Activated CD4-positive, alpha-beta memory T cell treated with anti-CD3 and anti-CD28 coated beads, Interleukin-2, amount 10 ng/mL, durations not matched to agents 7 days and 5 days (primary cell): ENCODE measurements around the gene EGR2. TPM values are rescaled to one million over a fixed set of nuclear protein-coding genes. Genes with fewer than 3 reads are reported as not detected.

Source experiments
- CTCF ChIA-PET: fragments of 350-600 bp; sonication (Branson Sonifier 250); formaldehyde crosslinking; loops from one replicate; lab custom pipeline; 2021; ENCODE audit warnings: antibody characterized with exemption, inconsistent platforms; lab: Charles Lee
- POLR2A ChIA-PET: fragments of 350-600 bp; sonication (Branson Sonifier 250); formaldehyde crosslinking; loops from one replicate; lab custom pipeline; 2021; ENCODE audit warnings: antibody characterized with exemption; lab: Charles Lee
- DNase-seq: peaks from one replicate; pipeline ENCODE4 v3.0.0-alpha.2; 2020
- H3K27ac Mint-ChIP-seq: one replicate; pipeline ENCODE4 v1.8.0; 2021; ENCODE audit warnings: mild to moderate bottlenecking, mixed read lengths
- H3K27me3 Mint-ChIP-seq: one replicate; pipeline ENCODE4 v1.8.0; 2021; ENCODE audit warnings: mixed read lengths
- H3K36me3 Mint-ChIP-seq: one replicate; pipeline ENCODE4 v1.8.0; 2021; ENCODE audit warnings: low read depth, mixed read lengths
- H3K4me1 Mint-ChIP-seq: one replicate; pipeline ENCODE4 v1.8.0; 2021; ENCODE audit warnings: mixed read lengths
- H3K4me3 Mint-ChIP-seq: one replicate; pipeline ENCODE4 v1.8.0; 2021; ENCODE audit warnings: mild to moderate bottlenecking, mixed read lengths
- H3K9me3 Mint-ChIP-seq: one replicate; pipeline ENCODE4 v1.8.0; 2021; ENCODE audit warnings: mixed read lengths
- total RNA-seq, 2 experiments: library from RNA; stranded (reverse); gene quantifications; one replicate each; pipeline ENCODE4 v1.2.3, GENCODE V29; 2021

Gene EGR2
- total RNA-seq, 2 experiments from 2014 or later: 4.8 to 6.4 TPM

GRCh38 chr10:62843600-62843999, 27.4 kb upstream of the EGR2 start:
- ChIA-PET CTCF (no interaction called here), POLR2A (no interaction called here)
- H3K27me3 Mint-ChIP-seq: peaks cover 24% of the 10 kb centered on the region
- H3K4me1 Mint-ChIP-seq: no peaks in the 10 kb centered on the region
- H3K36me3 Mint-ChIP-seq: peaks cover 6% of the 10 kb centered on the region
- peaks cover 28% of the 10 kb centered on the region for H3K9me3 Mint-ChIP-seq
- DNase-seq: no peak
- H3K27ac Mint-ChIP-seq: no peak overlapping the region
- no peak overlapping the region for H3K4me3 Mint-ChIP-seq

DNA sequence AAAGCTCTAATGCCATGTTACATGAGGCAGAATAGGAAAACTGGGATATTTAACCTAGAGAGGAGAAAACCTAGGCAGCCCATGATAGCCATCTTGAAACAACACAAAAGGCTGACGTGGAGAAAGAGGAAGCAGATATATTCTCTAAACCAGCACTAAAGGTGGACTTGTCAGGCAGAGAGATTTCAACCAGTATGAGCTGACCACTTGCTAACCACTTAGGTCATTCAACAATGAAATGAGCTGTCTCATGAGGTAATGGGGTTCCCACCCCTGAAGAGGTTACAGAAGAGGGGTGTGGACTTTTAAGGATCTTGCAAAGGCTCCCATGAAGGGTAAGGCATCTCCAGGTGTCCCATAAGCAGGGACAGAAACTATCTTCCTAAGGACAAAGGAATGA, 26.8 kb upstream of the EGR2 start:
- H3K27me3 Mint-ChIP-seq: peaks cover 24% of the 10 kb centered on the region
- DNase-seq: no peak
- no peaks in the 10 kb centered on the region for H3K4me1 Mint-ChIP-seq
- peaks cover 23% of the 10 kb centered on the region for H3K9me3 Mint-ChIP-seq
- H3K36me3 Mint-ChIP-seq: peaks cover 6% of the 10 kb centered on the region
- ChIA-PET POLR2A (no interaction called here), CTCF (no interaction called here)
- no peak overlapping the region for H3K27ac Mint-ChIP-seq
- no peak overlapping the region for H3K4me3 Mint-ChIP-seq

- no peaks in the 10 kb centered on the region for H3K9me3 Mint-ChIP-seq
- H3K4me3 Mint-ChIP-seq: no peak overlapping the region
- no peak for DNase-seq
- H3K27ac Mint-ChIP-seq: no peak overlapping the region
- POLR2A ChIA-PET: no interaction called here
- CTCF ChIA-PET: no interaction called here
- H3K27me3 Mint-ChIP-seq: peaks cover 20% of the 10 kb centered on the region
- H3K4me1 Mint-ChIP-seq: no peaks in the 10 kb centered on the region
- no peaks in the 10 kb centered on the region for H3K36me3 Mint-ChIP-seq
These were observed 23.4 kb upstream of the EGR2 start for GRCh38 chr10:62839590-62839989.

DNA sequence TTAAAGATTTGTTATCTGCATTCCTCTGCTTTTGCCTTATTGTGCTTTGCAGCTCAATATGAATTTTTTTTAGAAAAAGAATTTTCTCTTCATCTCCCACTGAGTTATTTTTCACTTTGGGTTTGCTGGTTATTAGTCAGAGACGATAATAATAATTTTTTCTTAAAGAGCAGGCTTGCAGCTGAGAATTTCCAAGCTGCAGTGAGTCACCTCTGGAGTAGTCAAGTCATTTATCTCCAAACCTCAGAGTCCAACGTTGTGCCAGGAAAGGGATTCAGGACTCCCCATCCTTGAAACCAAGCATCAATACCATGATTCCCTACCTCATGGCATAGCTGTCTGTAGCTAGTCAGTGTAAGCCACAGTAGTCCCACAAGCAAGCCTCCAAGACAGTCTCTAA, 15.2 kb upstream of the EGR2 start:
- Mint-ChIP-seq H3K4me3 (no peak overlapping the region), H3K27me3 (peaks cover 8% of the 10 kb centered on the region), H3K4me1 (no peaks in the 10 kb centered on the region), H3K9me3 (no peaks in the 10 kb centered on the region), H3K27ac (no peak overlapping the region), H3K36me3 (no peaks in the 10 kb centered on the region)
- ChIA-PET CTCF (interaction anchor here (1.1 to 1.2 kb wide), 2 partner anchors 14 to 393 kb away, joined by 3 to 4 read pairs; no protein-coding TSS in a partner anchor), POLR2A (no interaction called here)
- no peak for DNase-seq

GRCh38 chr10:62830679-62831078, 14.5 kb upstream of the EGR2 start:
- POLR2A ChIA-PET: no interaction called here
- no peak for DNase-seq
- H3K9me3 Mint-ChIP-seq: no peaks in the 10 kb centered on the region

GRCh38 chr10:62829622-62830021, 13.5 kb upstream of the EGR2 start:
- no peaks in the 10 kb centered on the region for H3K9me3 Mint-ChIP-seq
- no peak for DNase-seq
- H3K27ac Mint-ChIP-seq: no peak overlapping the region
- CTCF ChIA-PET: interaction anchor here (1.3 kb wide), 1 partner anchor 12 kb away, joined by 5 read pairs; no protein-coding TSS in a partner anchor
- H3K36me3 Mint-ChIP-seq: no peaks in the 10 kb centered on the region
- no peaks in the 10 kb centered on the region for H3K4me1 Mint-ChIP-seq
- POLR2A ChIA-PET: no interaction called here
- peaks cover 6% of the 10 kb centered on the region for H3K27me3 Mint-ChIP-seq
- H3K4me3 Mint-ChIP-seq: no peak overlapping the region

More at GRCh38 chr10:62830679-62831078, 14.5 kb upstream of the EGR2 start:
- CTCF ChIA-PET: interaction anchor here (1.2 to 1.3 kb wide), 2 partner anchors 13 kb away, joined by 4 to 5 read pairs; no protein-coding TSS in a partner anchor
- H3K27me3 Mint-ChIP-seq: peaks cover 8% of the 10 kb centered on the region
- H3K4me1 Mint-ChIP-seq: no peaks in the 10 kb centered on the region
- no peaks in the 10 kb centered on the region for H3K36me3 Mint-ChIP-seq
- no peak overlapping the region for H3K4me3 Mint-ChIP-seq
- H3K27ac Mint-ChIP-seq: no peak overlapping the region

GRCh38 chr10:62826273-62826672, 10.1 kb upstream of the EGR2 start:
- DNase-seq: no peak
- H3K27me3 Mint-ChIP-seq: peaks cover 8% of the 10 kb centered on the region
- H3K4me1 Mint-ChIP-seq: no peaks in the 10 kb centered on the region
- POLR2A ChIA-PET: no interaction called here
- no peaks in the 10 kb centered on the region for H3K9me3 Mint-ChIP-seq
- H3K4me3 Mint-ChIP-seq: no peak overlapping the region
- CTCF ChIA-PET: interaction anchor here (0.6 kb wide), 1 partner anchor 25 kb away, joined by 3 read pairs; no protein-coding TSS in a partner anchor
- no peak overlapping the region for H3K27ac Mint-ChIP-seq
- no peaks in the 10 kb centered on the region for H3K36me3 Mint-ChIP-seq

GRCh38 chr10:62820586-62820985, 4.4 kb upstream of the EGR2 start:
- Mint-ChIP-seq H3K27ac (no peak overlapping the region), H3K27me3 (peaks cover 45% of the 10 kb centered on the region), H3K4me3 (no peak overlapping the region), H3K9me3 (no peaks in the 10 kb centered on the region), H3K36me3 (no peaks in the 10 kb centered on the region), H3K4me1 (peaks cover 23% of the 10 kb centered on the region)
- DNase-seq: no peak
- ChIA-PET CTCF (interaction anchor here (1.9 to 5.8 kb wide), 2 partner anchors 210 to 383 kb away, joined by 4 to 77 read pairs; no protein-coding TSS in a partner anchor), POLR2A (no interaction called here)

GRCh38 chr10:62819141-62819920, 3.2 kb upstream of the EGR2 start:
- Mint-ChIP-seq H3K36me3 (peaks cover 2% of the 10 kb centered on the region), H3K27ac (no peak overlapping the region), H3K9me3 (no peaks in the 10 kb centered on the region), H3K27me3 (peaks cover 53% of the 10 kb centered on the region), H3K4me1 (peaks cover 31% of the 10 kb centered on the region), H3K4me3 (no peak overlapping the region)
- no peak for DNase-seq
- ChIA-PET POLR2A (interaction anchor here (1.1 to 5.1 kb wide), 5 partner anchors 14 to 182 kb away, joined by 3 to 88 read pairs (median 8); partner anchors contain the start of gene ADO), CTCF (interaction anchor here (0.9 to 5.8 kb wide), 6 partner anchors 14 to 382 kb away, joined by 3 to 77 read pairs (median 18); partner anchors contain the start of gene ADO)

- Mint-ChIP-seq H3K36me3 (peaks cover 8% of the 10 kb centered on the region), H3K27me3 (peaks cover 60% of the 10 kb centered on the region), H3K4me1 (peaks cover 37% of the 10 kb centered on the region), H3K27ac (no peak overlapping the region), H3K9me3 (no peaks in the 10 kb centered on the region), H3K4me3 (peak overlapping the region; percentile 87)
- POLR2A ChIA-PET: interaction anchor here (1.1 to 5.1 kb wide), 7 partner anchors 14 to 207 kb away, joined by 3 to 88 read pairs (median 8); partner anchors contain the start of gene ADO
- CTCF ChIA-PET: interaction anchor here (0.6 to 5.8 kb wide), 16 partner anchors 11 to 902 kb away, joined by 3 to 77 read pairs (median 5); partner anchors contain the start of gene ADO
- peak; percentile 35 for DNase-seq
These were observed 2.4 kb upstream of the EGR2 start for GRCh38 chr10:62818426-62819011.

DNA sequence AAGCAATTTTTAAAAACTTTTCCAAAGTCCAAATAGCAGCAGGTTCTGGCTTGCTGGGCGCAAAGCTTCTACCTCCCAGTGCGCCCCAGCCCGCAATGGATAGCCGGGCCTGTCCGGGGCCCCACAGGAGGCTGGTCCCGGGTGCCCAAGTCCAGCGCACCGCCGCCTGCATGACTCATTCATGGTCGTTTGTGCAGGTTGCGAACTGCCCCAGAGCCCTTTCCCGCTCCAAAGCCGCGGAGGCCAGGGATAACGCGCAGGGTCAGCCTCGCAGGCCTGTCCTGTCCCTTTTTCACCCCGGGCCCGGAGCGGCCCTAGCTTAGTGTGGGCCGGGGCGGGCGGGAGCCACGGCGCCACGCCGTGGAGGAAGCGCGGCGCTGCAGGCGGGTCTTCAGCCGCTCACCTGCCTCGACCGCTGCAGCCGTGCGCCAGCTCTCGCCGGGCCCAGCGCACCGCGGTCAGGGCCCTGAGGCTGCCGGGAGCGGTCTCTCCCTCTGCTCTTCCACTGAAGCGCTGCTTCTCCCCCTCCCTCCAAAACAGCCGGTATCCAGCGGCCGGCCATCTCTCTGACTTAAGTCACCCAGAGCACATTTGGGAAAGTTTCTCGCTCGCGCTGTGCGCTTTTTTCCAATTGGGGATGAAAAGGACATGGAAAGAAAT, 1.7 kb upstream of the EGR2 start:
- peaks cover 65% of the 10 kb centered on the region for H3K27me3 Mint-ChIP-seq
- POLR2A ChIA-PET: interaction anchor here (1.4 to 5.1 kb wide), 11 partner anchors 13 to 915 kb away, joined by 3 to 88 read pairs (median 8); partner anchors contain the start of genes ADO and NRBF2
- CTCF ChIA-PET: interaction anchor here (0.6 to 5.8 kb wide), 21 partner anchors 10 to 902 kb away, joined by 3 to 77 read pairs (median 5); partner anchors contain the start of gene ADO
- peak overlapping the region; percentile 87 for H3K4me3 Mint-ChIP-seq
- DNase-seq: peak; percentile 72
- H3K36me3 Mint-ChIP-seq: peaks cover 13% of the 10 kb centered on the region
- H3K9me3 Mint-ChIP-seq: no peaks in the 10 kb centered on the region
- peaks cover 39% of the 10 kb centered on the region for H3K4me1 Mint-ChIP-seq
- peak overlapping the region; percentile 95 for H3K27ac Mint-ChIP-seq

DNA sequence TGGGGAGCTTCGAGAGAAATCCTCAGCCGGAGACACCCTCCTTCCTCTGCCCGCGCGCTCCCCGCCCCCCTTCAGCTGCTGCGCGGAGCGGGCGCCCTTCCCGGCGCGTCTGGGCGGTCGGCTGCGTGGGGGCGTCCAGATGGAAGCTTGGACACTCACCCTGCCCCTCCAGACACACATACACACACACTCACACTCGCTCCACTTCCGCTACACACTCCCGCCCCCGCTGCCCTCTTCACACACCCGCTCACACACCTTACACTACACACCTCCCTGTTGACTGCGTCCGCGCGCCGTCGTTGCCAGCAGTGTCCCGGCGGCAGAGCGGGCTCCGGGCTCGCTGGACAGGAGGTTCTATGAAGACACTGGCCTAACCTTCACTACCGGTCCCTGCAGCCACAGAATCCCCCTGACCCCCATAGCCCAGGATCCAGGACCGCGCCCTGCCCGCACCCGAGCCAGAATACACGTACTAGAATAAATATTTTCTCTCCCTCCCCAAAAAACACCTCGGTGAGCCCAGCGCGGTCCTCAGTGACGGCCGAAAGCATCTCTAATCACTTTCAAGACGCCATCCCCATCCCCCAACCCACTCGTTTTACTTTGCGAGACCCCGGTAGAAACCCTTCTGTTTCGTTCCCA, 1.1 kb upstream of the EGR2 start:
- CTCF ChIA-PET: interaction anchor here (0.6 to 5.8 kb wide), 24 partner anchors 9 to 903 kb away, joined by 3 to 77 read pairs (median 5); partner anchors contain the start of gene ADO
- Mint-ChIP-seq H3K9me3 (no peaks in the 10 kb centered on the region), H3K4me1 (peaks cover 42% of the 10 kb centered on the region), H3K36me3 (peaks cover 13% of the 10 kb centered on the region), H3K27me3 (peaks cover 68% of the 10 kb centered on the region), H3K4me3 (peak overlapping the region; percentile 87), H3K27ac (peak overlapping the region; percentile 95)
- POLR2A ChIA-PET: interaction anchor here (0.8 to 5.1 kb wide), 15 partner anchors 8 to 914 kb away, joined by 3 to 88 read pairs (median 6); partner anchors contain the start of genes ADO and NRBF2
- peak; percentile 59 for DNase-seq
